Astrocyte (in vitro differentiated cells and primary cell): ENCODE measurements around the gene CMTM8. TPM values are rescaled to one million over a fixed set of nuclear protein-coding genes. Genes with fewer than 3 reads are reported as not detected.
A peak's percentile ranks its signal among the peaks of the same experiment; 100 is the strongest.

ENCODE experiments used
- DNase-seq: peaks from one replicate; pipeline ENCODE4 v3.0.0-alpha.2; 2010; ENCODE audit warnings: low read depth
- FAIRE-seq: peaks from 2 replicates; lab custom pipeline; 2011; peaks lifted over from hg19 to GRCh38; lab: Jason Lieb, UNC
- H2AFZ ChIP-seq: 2 replicates; pipeline ENCODE4 v1.6.0; 2012; ENCODE audit warnings: low read depth, low read length, inconsistent platforms
- H3K27ac ChIP-seq: 2 replicates; pipeline ENCODE4 v1.5.1; 2011; ENCODE audit warnings: low read depth, low read length, inconsistent platforms
- H3K27me3 ChIP-seq: 2 replicates; pipeline ENCODE4 v1.6.0; 2011; ENCODE audit warnings: low read length, inconsistent platforms; ENCODE audit not compliant: insufficient read depth
- H3K36me3 ChIP-seq: 2 replicates; pipeline ENCODE4 v1.5.1; 2011; ENCODE audit warnings: low read length, inconsistent platforms; ENCODE audit not compliant: insufficient read depth
- H3K4me1 ChIP-seq: 2 replicates; pipeline ENCODE4 v1.5.1; 2011; ENCODE audit warnings: low read length, inconsistent platforms; ENCODE audit not compliant: insufficient read depth
- H3K4me2 ChIP-seq: 2 replicates; pipeline ENCODE4 v1.6.0; 2012; ENCODE audit warnings: low read length, inconsistent platforms
- H3K4me3 ChIP-seq: 2 replicates; pipeline ENCODE4 v1.5.1; 2011; ENCODE audit warnings: low read depth, mild to moderate bottlenecking, low read length, inconsistent platforms; ENCODE audit not compliant: insufficient read depth
- H3K79me2 ChIP-seq: 2 replicates; pipeline ENCODE4 v1.6.0; 2012; ENCODE audit warnings: mild to moderate bottlenecking, low read length, inconsistent platforms; ENCODE audit not compliant: insufficient read depth
- H3K9ac ChIP-seq: 2 replicates; pipeline ENCODE4 v1.6.0; 2012; ENCODE audit warnings: mild to moderate bottlenecking, low read length, inconsistent platforms
- H3K9me3 ChIP-seq: 2 replicates; pipeline ENCODE4 v1.5.1; 2012; ENCODE audit warnings: low read depth, mild to moderate bottlenecking, low read length, inconsistent platforms; ENCODE audit not compliant: insufficient read depth
- H4K20me1 ChIP-seq: 2 replicates; pipeline ENCODE4 v1.6.0; 2012; ENCODE audit warnings: low read length, inconsistent platforms; ENCODE audit not compliant: insufficient read depth
- H3K27ac Mint-ChIP-seq: one replicate; pipeline ENCODE4 v1.8.0; 2021; ENCODE audit warnings: mild to moderate bottlenecking, mixed read lengths; ENCODE audit not compliant: unreplicated experiment
- H3K27me3 Mint-ChIP-seq: one replicate; pipeline ENCODE4 v1.8.0; 2021; ENCODE audit warnings: low read depth, mixed read lengths; ENCODE audit not compliant: unreplicated experiment
- H3K36me3 Mint-ChIP-seq: one replicate; pipeline ENCODE4 v1.8.0; 2021; ENCODE audit warnings: low read depth, mixed read lengths; ENCODE audit not compliant: unreplicated experiment
- H3K4me1 Mint-ChIP-seq: one replicate; pipeline ENCODE4 v1.8.0; 2021; ENCODE audit warnings: low read depth, mixed read lengths; ENCODE audit not compliant: unreplicated experiment
- H3K4me3 Mint-ChIP-seq: one replicate; pipeline ENCODE4 v1.8.0; 2021; ENCODE audit warnings: mild to moderate bottlenecking, moderate library complexity, mixed read lengths; ENCODE audit not compliant: unreplicated experiment
- H3K9me3 Mint-ChIP-seq: one replicate; pipeline ENCODE4 v1.8.0; 2021; ENCODE audit warnings: mild to moderate bottlenecking, mixed read lengths; ENCODE audit not compliant: unreplicated experiment
- EZH2 ChIP-seq: IDR thresholded peaks from 2 replicates; pipeline ENCODE4 v1.6.1; 2012; ENCODE audit warnings: mild to moderate bottlenecking, low read length, inconsistent platforms; ENCODE audit not compliant: insufficient read depth
- total RNA-seq: library from RNA; stranded (reverse); gene quantifications from 2 replicates; pipeline ENCODE4 v1.2.1, GENCODE V29; 2021
- TF ChIP-seq, protein P1 (sequence below): IDR thresholded peaks from 2 replicates; pipeline ENCODE4 v1.5.1; 2011; ENCODE audit warnings: low read depth, mild to moderate bottlenecking, inconsistent platforms, low read length, moderate library complexity; ENCODE audit not compliant: insufficient read depth

CMTM8 gene
- total RNA-seq, 1 donor from 2014 or later = 1.6 TPM

GRCh38 chr3:32414522-32415202 lies 176.2 kb downstream of the CMTM8 start:
- peaks cover 38% of the 10 kb centered on the region for H3K79me2 ChIP-seq
- H3K9ac ChIP-seq = no peak overlapping the region
- no peaks in the 10 kb centered on the region for H3K27me3 ChIP-seq
- no peak overlapping the region for H3K27ac Mint-ChIP-seq
- no peaks in the 10 kb centered on the region for H4K20me1 ChIP-seq
- peaks cover 17% of the 10 kb centered on the region for H3K4me1 ChIP-seq
- no peaks in the 10 kb centered on the region for H3K9me3 ChIP-seq
- H2AFZ ChIP-seq = no peak overlapping the region
- no peak for TF ChIP-seq EZH2
- TF ChIP-seq, protein P1, sequence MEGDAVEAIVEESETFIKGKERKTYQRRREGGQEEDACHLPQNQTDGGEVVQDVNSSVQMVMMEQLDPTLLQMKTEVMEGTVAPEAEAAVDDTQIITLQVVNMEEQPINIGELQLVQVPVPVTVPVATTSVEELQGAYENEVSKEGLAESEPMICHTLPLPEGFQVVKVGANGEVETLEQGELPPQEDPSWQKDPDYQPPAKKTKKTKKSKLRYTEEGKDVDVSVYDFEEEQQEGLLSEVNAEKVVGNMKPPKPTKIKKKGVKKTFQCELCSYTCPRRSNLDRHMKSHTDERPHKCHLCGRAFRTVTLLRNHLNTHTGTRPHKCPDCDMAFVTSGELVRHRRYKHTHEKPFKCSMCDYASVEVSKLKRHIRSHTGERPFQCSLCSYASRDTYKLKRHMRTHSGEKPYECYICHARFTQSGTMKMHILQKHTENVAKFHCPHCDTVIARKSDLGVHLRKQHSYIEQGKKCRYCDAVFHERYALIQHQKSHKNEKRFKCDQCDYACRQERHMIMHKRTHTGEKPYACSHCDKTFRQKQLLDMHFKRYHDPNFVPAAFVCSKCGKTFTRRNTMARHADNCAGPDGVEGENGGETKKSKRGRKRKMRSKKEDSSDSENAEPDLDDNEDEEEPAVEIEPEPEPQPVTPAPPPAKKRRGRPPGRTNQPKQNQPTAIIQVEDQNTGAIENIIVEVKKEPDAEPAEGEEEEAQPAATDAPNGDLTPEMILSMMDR = no peak
- H3K36me3 ChIP-seq = no peaks in the 10 kb centered on the region
- peak overlapping the region; percentile 53 for H3K4me2 ChIP-seq
- no peak overlapping the region for H3K4me3 Mint-ChIP-seq
- peaks cover 5% of the 10 kb centered on the region for H3K36me3 Mint-ChIP-seq
- H3K9me3 Mint-ChIP-seq = no peaks in the 10 kb centered on the region
- peak overlapping the region; percentile 19 for H3K27ac ChIP-seq
- H3K4me3 ChIP-seq = no peak overlapping the region
- no peaks in the 10 kb centered on the region for H3K27me3 Mint-ChIP-seq
- H3K4me1 Mint-ChIP-seq = peaks cover 9% of the 10 kb centered on the region
- DNase-seq (peak; percentile 79), FAIRE-seq (no peak)

DNA sequence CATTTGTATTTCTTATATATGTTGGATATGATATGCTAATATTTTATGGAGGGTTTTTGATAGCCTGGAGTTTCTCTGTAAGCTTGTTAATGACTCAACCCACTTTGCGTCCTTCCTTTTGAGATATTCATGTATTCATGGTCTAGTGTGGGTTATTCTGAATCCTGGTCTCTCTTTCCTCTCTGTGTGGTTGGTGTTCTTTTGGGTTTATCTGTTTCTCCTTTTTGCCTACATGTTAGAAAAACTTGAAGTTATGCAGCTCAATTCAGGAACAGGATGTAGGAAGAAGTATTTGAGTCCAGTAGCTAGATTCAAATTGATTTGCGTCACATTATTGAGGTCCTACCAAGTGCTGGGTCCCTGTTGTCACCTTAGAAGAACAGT lies 181.3 kb downstream of the CMTM8 start:
- H3K27me3 Mint-ChIP-seq = no peaks in the 10 kb centered on the region
- H3K9me3 ChIP-seq = no peaks in the 10 kb centered on the region
- peak overlapping the region; percentile 64 for H3K9ac ChIP-seq
- H3K4me2 ChIP-seq = peak overlapping the region; percentile 64
- H3K36me3 ChIP-seq = no peaks in the 10 kb centered on the region
- peaks cover 33% of the 10 kb centered on the region for H3K4me1 ChIP-seq
- H3K27ac ChIP-seq = peak overlapping the region; percentile 77
- H3K27me3 ChIP-seq = no peaks in the 10 kb centered on the region
- peak overlapping the region; percentile 27 for H2AFZ ChIP-seq
- H3K4me3 Mint-ChIP-seq = no peak overlapping the region
- no peaks in the 10 kb centered on the region for H3K9me3 Mint-ChIP-seq
- DNase-seq (no peak), FAIRE-seq (no peak)
- H3K4me1 Mint-ChIP-seq = peaks cover 18% of the 10 kb centered on the region
- H4K20me1 ChIP-seq = no peaks in the 10 kb centered on the region
- H3K4me3 ChIP-seq = peak overlapping the region; percentile 9
- peaks cover 48% of the 10 kb centered on the region for H3K79me2 ChIP-seq
- H3K36me3 Mint-ChIP-seq = peaks cover 4% of the 10 kb centered on the region
- H3K27ac Mint-ChIP-seq = peak overlapping the region; percentile 84
- TF ChIP-seq, protein P1 = no peak
- TF ChIP-seq EZH2 = no peak

Other genes with a start within 250 kb of the CMTM8 start
- 11.0 and 11.2 TPM in 2 replicates for gene GPD1L, start 132.1 kb upstream of the CMTM8 start, total RNA-seq
- 19.7 and 23.9 TPM in 2 replicates for gene CMTM7, start 153.2 kb downstream of the CMTM8 start, total RNA-seq